Smooth muscle cell of the umbilical artery (primary cell): ENCODE data around the gene ARFGAP3. TPM values are rescaled to one million over a fixed set of nuclear protein-coding genes. Genes with fewer than 3 reads are reported as not detected.

ENCODE experiments used
- total RNA-seq: library from RNA; depleted of rRNA; stranded (reverse); fragments of >200 nt; gene quantifications from 2 replicates; pipeline ENCODE4 v1.2.3, GENCODE V29; 2014

Gene ARFGAP3, protein sequence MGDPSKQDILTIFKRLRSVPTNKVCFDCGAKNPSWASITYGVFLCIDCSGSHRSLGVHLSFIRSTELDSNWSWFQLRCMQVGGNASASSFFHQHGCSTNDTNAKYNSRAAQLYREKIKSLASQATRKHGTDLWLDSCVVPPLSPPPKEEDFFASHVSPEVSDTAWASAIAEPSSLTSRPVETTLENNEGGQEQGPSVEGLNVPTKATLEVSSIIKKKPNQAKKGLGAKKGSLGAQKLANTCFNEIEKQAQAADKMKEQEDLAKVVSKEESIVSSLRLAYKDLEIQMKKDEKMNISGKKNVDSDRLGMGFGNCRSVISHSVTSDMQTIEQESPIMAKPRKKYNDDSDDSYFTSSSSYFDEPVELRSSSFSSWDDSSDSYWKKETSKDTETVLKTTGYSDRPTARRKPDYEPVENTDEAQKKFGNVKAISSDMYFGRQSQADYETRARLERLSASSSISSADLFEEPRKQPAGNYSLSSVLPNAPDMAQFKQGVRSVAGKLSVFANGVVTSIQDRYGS
- total RNA-seq: 93.6 and 101 TPM in 2 replicates

DNA sequence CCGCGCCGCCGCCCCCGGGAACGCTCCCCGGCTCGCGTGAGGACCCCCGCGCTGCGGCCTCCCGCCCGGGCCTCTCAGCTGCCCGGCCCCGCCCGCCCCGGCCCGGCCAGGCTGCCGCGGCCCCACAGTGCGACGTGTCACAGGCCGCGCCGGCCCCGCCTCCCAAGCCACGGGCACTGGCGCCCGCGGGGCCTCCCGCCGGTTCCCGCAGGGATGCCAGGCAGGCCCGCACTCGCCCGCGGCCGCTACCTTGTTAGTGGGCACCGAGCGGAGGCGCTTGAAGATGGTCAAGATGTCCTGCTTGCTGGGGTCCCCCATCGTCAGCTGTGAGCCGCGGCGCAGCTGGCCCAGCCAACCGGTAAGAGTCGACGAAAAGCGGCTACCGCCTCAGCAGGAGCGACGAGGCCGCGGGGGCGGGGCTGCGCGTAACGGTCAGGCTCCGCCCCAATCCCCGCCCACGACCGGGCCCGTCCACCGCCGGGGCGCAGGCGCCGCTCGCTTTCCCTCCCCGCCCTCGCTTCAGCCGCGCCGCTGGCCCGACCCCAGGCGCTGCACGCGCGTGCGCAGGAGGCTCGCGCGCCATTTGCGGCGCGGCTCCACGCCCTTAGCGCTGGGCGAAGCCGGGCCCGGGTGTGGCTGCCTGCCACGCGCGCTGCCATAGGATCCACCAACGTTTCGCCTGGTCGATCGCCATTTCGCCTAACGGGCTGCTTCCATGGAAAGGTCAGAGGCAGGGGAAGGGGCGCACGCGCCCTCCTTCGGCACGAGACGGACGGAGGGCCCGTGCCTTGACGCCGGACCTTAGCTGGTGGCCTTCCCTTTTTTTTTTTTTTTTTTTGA lies at the start of gene ARFGAP3:
Gene ARFGAP3, minus strand, starts transcription at position 409 of the 840 bp plus-strand sequence. Its CDS starts 91 bp downstream, at position 318.

Other genes starting within 250 kb of the ARFGAP3 start
- gene POLDIP3, start 242.4 kb downstream of the ARFGAP3 start, total RNA-seq: 17.8 and 24.4 TPM in 2 replicates
- gene ATP5MGL, start 216.7 kb downstream of the ARFGAP3 start, total RNA-seq: 0.78 TPM in 1 of 2 replicates, not detected in the other
- 66.5 and 98.5 TPM in 2 replicates for gene CYB5R3, start 207.9 kb downstream of the ARFGAP3 start, total RNA-seq
- 2.2 and 5.0 TPM in 2 replicates for gene A4GALT, start 136.4 kb downstream of the ARFGAP3 start, total RNA-seq
- 128 and 148 TPM in 2 replicates for gene PACSIN2, start 157.9 kb upstream of the ARFGAP3 start, total RNA-seq
- 13.5 and 18.7 TPM in 2 replicates for gene TTLL1, start 232.1 kb upstream of the ARFGAP3 start, total RNA-seq